Stimulated activated CD8-positive, alpha-beta memory T cell treated with anti-CD3 and anti-CD28 coated beads, Interleukin-12 subunit alpha, Interleukin-12 subunit beta, amount 100 ng/mL, for 24 hours (primary cell): Measurements from ENCODE around the gene ZNF292.
"Not testable (repeated sequence)": the region's sequence is repeated elsewhere in the genome, so short reads cannot be mapped to it uniquely, and the experiment has no call there.

ENCODE experiments used
- DNase-seq: peaks from one replicate; pipeline ENCODE4 v3.0.0-alpha.2; 2020; ENCODE audit errors: extremely low read depth

Gene ZNF292

GRCh38 chr6:87213364-87213763, 58.0 kb downstream of the ZNF292 start:
- no peak for DNase-seq

GRCh38 chr6:87214831-87215230, 59.5 kb downstream of the ZNF292 start:
- no peak for DNase-seq

GRCh38 chr6:87220997-87221396, 65.6 kb downstream of the ZNF292 start:
- no peak for DNase-seq

GRCh38 chr6:87222676-87223075, 67.3 kb downstream of the ZNF292 start:
- no peak for DNase-seq

- no peak for DNase-seq
Measured at GRCh38 chr6:87224971-87225370, 69.6 kb downstream of the ZNF292 start.

GRCh38 chr6:87225511-87225910, 70.1 kb downstream of the ZNF292 start:
- no peak for DNase-seq

- DNase-seq, result no peak
Measured at GRCh38 chr6:87225937-87226336, 70.6 kb downstream of the ZNF292 start.

GRCh38 chr6:87230801-87231200, 75.4 kb downstream of the ZNF292 start:
- no peak for DNase-seq

GRCh38 chr6:87237804-87238203, 82.4 kb downstream of the ZNF292 start:
- no peak for DNase-seq

GRCh38 chr6:87239098-87239635, 83.8 kb downstream of the ZNF292 start:
- not testable (repeated sequence) for DNase-seq

GRCh38 chr6:87241304-87241703, 85.9 kb downstream of the ZNF292 start:
- no peak for DNase-seq

- no peak for DNase-seq
Measured at GRCh38 chr6:87242311-87242710, 86.9 kb downstream of the ZNF292 start.

- DNase-seq, result no peak
Measured at GRCh38 chr6:87243812-87244211, 88.4 kb downstream of the ZNF292 start.

- no peak for DNase-seq
Measured at GRCh38 chr6:87244380-87244779, 89.0 kb downstream of the ZNF292 start.

- DNase-seq, result no peak
Measured at GRCh38 chr6:87250019-87250418, 94.7 kb downstream of the ZNF292 start.

- DNase-seq, result no peak
Measured at GRCh38 chr6:87251225-87251624, 95.9 kb downstream of the ZNF292 start.

- DNase-seq, result no peak
Measured at GRCh38 chr6:87251725-87252124, 96.4 kb downstream of the ZNF292 start.

GRCh38 chr6:87257046-87257445, 101.7 kb downstream of the ZNF292 start:
- no peak for DNase-seq

GRCh38 chr6:87257565-87257964, 102.2 kb downstream of the ZNF292 start:
- no peak for DNase-seq

- no peak for DNase-seq
Measured at GRCh38 chr6:87257975-87258374, 102.6 kb downstream of the ZNF292 start.

GRCh38 chr6:87259791-87260190, 104.4 kb downstream of the ZNF292 start:
- DNase-seq, result no peak

- DNase-seq, result no peak
Measured at GRCh38 chr6:87261534-87261933, 106.2 kb downstream of the ZNF292 start.

- no peak for DNase-seq
Measured at GRCh38 chr6:87264481-87264880, 109.1 kb downstream of the ZNF292 start.

- DNase-seq, result no peak
Measured at GRCh38 chr6:87274660-87275274, 119.4 kb downstream of the ZNF292 start.
